GM18519 (cell line): ENCODE measurements around the gene YOD1.

Source experiments
- ATAC-seq: cut with Tn5 transposase; IDR thresholded peaks from one replicate; pipeline ENCODE4 v1.9.1; 2021; ENCODE audit warnings: mild to moderate bottlenecking, moderate library complexity; ENCODE audit not compliant: unreplicated experiment, low FRiP score

YOD1 gene

DNA sequence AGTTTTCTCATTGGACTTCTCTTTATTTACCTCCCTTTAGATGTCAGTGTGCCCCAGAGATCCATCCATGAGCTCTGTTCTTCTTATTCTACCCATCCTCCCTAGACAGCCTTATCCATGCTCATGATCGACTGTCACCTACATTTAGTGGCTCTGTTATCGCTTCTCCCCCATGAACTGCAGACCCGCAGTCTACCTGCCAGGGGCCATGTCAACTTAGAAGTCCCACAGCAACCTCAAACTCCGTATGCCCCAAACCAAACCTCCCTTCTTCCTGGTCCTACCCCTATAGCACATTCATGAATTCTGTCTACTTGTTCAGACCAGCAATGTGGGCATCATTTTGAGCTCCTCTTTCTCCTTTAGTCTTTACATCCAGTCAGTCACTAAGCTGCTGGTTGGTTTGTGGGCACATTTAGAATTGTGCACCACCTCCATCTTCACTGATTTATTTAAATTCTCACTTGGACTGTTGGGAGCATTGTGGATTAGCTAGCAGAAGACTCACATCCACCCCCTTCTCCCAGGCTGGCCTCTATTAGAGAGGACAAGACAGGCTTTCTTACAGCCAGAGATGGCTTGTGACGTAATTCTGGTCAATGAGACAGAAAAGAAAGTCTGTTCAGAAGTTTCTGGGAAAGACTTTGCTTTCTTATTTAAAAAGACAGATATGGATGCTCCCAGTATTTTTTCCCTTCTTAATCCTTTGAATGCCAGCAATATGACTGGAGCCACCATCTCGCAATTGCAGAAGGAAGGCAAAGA lies 37.5 kb downstream of the YOD1 start:
- no peak for ATAC-seq

DNA sequence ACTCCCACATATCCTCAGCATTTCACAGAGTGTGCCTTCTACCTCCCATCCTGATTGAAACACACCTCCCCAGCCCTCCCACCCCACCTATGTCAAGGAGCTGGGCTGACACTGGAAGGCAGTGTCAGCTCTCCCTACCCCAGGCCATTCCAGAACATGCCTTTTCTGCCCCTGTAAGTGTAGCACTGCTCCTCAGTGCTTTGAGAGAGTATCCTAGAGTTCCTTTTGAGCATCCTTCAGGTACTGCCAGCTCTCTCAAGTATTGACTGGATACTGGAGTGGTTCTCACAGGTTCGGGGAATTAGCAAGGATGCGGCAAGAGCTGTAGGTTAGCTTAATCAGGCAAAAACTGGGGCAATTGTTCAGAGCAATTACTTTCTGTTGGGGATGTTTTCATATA lies 40.3 kb downstream of the YOD1 start:
- no peak for ATAC-seq

GRCh38 chr1:207009945-207010344 lies 41.1 kb downstream of the YOD1 start:
- ATAC-seq: no peak

GRCh38 chr1:207009182-207009850 lies 41.7 kb downstream of the YOD1 start:
- ATAC-seq: no peak

DNA sequence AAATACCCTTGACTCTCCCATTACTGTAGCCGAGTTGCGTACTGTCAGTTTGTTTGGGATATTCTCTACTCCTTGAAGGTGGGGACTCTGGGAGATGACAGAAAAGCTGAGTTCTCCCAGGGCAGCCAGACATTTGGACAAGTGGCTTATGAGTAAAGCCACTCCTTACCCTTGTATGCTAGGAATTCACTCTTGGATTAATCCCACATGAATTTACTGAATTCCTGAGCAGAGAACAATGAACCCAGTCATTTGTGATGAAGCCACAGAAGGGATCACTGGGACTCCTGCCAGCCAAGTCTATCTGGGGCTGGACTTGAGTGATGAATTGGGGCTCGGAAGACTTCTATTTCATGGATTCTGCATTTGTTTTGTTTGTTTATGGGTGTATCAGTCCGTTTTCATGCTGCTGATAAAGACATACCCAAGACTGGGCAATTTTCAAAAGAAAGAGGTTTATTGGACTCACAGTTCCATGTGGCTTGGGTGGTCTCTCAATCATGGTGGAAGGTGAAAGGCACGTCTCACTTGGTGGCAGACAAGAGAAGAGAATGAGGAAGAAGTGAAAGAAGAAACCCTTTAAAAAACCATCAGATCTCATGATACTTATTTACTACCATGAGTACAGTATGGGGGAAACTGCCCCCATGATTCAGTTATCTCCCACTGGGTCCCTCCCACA lies 43.5 kb downstream of the YOD1 start:
- no peak for ATAC-seq

- ATAC-seq: no peak
These were observed 44.1 kb downstream of the YOD1 start for GRCh38 chr1:207006914-207007313.

- ATAC-seq: no peak
These were observed 44.9 kb downstream of the YOD1 start for GRCh38 chr1:207006083-207006482.

GRCh38 chr1:207004931-207005830 lies 45.8 kb downstream of the YOD1 start:
- no peak for ATAC-seq

DNA sequence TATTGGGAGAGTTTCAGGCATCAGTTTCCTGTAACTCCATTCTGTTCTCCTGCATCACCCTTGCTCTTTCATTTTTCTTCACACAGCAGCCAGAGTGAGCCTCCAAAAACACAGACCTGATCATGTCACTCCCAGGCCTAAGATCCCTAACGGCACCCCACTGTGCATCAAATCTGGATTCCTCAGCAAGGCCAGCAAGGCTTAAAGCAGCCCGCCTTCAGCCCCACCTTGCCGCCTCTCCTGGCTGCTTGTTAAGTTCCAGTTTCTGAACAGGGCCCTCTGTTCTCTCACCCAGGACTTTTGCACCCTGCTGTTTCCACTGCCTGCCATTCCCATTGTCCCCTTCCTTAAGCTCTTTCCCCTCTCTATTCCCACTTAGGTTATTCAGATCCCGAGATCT lies 47.8 kb downstream of the YOD1 start:
- ATAC-seq: no peak

DNA sequence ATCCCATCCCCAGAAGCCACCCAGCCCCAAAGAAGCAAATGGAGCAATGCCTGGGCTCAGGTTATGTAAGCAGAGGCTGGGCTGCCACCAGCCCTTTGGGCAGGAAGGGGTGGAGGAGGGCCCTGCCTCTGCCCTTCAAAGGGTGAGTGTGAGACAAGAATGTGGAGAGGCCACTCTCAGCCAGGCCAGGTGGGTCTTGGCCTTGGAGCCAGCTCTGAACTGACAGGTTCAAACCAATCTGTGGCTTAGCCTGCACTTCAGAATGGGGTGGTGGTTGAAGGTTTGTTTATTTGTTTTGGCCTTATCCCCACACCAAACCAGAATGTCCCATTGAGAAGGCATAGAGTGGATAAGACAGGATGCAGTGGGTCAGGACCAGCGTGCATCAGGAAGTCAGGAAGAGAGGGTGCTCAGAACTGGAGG lies 48.3 kb downstream of the YOD1 start:
- no peak for ATAC-seq

GRCh38 chr1:207001492-207002245 lies 49.3 kb downstream of the YOD1 start:
- ATAC-seq: no peak

- no peak for ATAC-seq
These were observed 50.2 kb downstream of the YOD1 start for GRCh38 chr1:207000651-207001291.

DNA sequence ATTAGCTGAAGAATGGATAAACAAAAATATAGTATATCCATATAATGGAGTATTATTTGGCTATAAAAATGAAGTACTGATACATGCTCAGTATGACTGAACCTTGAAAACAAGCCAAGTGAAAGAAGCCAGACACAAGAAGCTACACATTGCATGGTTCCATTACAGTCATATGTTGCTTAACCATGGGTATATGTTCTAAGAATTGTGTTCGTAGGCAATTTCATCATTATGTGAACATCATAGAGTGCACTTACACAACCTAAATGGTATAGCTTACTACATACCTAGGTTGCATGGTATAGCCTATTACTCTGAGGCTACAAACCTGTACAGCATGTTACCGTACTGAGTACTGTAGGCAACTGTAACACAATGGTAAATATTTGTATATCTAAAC lies 52.2 kb downstream of the YOD1 start:
- ATAC-seq: no peak
